DOHH2 (cell line): Measurements from ENCODE around the gene JMY.

ENCODE experiments used
- EZH2phosphoT487 ChIP-seq: fragments of 200-600 bp; sonication (generic); IDR thresholded peaks from 2 replicates; pipeline ENCODE4 v1.6.1; 2017; ENCODE audit warnings: borderline replicate concordance, mild to moderate bottlenecking, antibody characterized with exemption, low read length, moderate library complexity, mixed read lengths
- TF ChIP-seq, protein P1 (sequence below): fragments of 200-600 bp; sonication (generic); IDR thresholded peaks from one replicate; pipeline ENCODE4 v1.5.1; 2014; ENCODE audit warnings: antibody characterized with exemption, mild to moderate bottlenecking, low read depth, low read length; ENCODE audit not compliant: poor library complexity, severe bottlenecking

GRCh38 chr5:79186455-79186854 is 49.5 kb upstream of the JMY start:
- TF ChIP-seq, protein P1, sequence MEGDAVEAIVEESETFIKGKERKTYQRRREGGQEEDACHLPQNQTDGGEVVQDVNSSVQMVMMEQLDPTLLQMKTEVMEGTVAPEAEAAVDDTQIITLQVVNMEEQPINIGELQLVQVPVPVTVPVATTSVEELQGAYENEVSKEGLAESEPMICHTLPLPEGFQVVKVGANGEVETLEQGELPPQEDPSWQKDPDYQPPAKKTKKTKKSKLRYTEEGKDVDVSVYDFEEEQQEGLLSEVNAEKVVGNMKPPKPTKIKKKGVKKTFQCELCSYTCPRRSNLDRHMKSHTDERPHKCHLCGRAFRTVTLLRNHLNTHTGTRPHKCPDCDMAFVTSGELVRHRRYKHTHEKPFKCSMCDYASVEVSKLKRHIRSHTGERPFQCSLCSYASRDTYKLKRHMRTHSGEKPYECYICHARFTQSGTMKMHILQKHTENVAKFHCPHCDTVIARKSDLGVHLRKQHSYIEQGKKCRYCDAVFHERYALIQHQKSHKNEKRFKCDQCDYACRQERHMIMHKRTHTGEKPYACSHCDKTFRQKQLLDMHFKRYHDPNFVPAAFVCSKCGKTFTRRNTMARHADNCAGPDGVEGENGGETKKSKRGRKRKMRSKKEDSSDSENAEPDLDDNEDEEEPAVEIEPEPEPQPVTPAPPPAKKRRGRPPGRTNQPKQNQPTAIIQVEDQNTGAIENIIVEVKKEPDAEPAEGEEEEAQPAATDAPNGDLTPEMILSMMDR = no peak
- no peak for TF ChIP-seq EZH2phosphoT487
